Measurements from ENCODE around the gene PLAC9.
A peak's percentile ranks its signal among the peaks of the same experiment; 100 is the strongest.

PLAC9 gene

DNA sequence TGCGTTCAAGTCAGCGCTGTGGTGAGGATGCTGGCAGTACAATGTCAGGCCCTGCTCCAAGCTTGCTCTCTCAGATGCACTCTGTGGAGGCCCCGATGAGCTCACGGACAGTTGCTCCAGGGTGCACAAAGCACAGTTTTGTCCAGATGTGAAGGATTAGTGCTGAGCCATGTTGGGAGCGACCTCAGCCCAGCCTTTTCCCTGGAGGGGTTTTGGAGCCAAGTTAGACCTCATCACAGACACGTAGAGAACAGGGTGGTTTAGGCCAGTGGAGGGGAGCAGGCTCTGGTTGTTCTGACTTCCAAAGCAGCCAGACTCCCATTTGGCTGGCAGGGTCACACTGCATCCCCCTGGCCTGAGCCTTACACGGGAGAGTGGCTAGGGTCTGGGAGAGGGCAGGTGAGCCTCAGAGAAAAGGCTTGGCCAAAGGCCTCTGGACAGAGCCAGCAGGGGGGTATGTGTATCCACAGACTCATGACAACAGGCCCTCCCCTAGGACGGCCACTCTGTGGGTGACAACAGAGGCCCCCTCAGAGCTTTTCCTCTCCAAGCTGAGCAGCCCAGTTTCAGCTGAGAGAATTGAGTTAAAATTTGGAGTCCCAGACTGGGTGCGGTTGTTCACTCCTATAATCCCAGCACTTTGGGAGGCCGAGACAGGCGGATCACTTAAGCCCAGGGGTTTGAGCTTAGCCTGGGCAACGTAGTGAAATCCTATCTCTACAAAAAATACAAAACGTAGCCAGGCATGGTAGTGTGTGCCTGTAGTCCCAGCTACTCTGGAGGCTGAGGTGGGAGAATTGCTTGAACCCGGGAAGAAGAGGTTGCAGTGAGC, 4.7 kb downstream of the PLAC9 start:
- peak in 2 of 10 donors; percentile 34 to 49 for DNase-seq

GRCh38 chr10:80137920-80138319, 5.4 kb downstream of the PLAC9 start:
- intact Hi-C loops (cut with DNase I) = no loop called here
- DNase-seq = no peak

More for the DNA sequence above, 4.7 kb downstream of the PLAC9 start:
- intact Hi-C loops (cut with DNase I) = no loop called here

DNA sequence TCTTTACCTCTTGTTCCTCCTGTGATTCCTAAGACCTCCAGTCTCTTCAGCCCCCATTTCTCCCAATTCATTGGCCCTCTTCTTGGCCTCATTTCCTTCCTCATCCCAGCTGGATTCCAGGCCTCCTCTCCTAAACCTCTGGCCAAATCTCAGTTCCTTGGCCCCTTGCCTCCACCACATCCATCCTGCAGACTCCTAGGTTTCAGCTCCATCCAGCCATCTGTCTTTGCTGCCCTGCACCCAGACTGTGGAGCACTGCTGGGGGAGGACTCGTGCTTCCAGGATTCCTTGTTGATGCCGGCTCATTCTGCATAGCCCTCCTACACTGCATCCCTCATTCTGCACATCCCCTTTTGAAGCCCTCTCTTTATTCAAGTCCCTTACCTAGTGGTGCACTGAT, 6.7 kb downstream of the PLAC9 start:
- peak in 1 of 10 donors; percentile 43 for DNase-seq
- intact Hi-C loops (cut with DNase I) = no loop called here

GRCh38 chr10:80140251-80140650, 7.7 kb downstream of the PLAC9 start:
- DNase-seq = no peak
- intact Hi-C loops (cut with DNase I) = no loop called here

- intact Hi-C loops (cut with DNase I) = no loop called here
- peak in 1 of 10 donors; percentile 66 for DNase-seq
These were observed 9.3 kb downstream of the PLAC9 start for GRCh38 chr10:80141696-80142460.

DNA sequence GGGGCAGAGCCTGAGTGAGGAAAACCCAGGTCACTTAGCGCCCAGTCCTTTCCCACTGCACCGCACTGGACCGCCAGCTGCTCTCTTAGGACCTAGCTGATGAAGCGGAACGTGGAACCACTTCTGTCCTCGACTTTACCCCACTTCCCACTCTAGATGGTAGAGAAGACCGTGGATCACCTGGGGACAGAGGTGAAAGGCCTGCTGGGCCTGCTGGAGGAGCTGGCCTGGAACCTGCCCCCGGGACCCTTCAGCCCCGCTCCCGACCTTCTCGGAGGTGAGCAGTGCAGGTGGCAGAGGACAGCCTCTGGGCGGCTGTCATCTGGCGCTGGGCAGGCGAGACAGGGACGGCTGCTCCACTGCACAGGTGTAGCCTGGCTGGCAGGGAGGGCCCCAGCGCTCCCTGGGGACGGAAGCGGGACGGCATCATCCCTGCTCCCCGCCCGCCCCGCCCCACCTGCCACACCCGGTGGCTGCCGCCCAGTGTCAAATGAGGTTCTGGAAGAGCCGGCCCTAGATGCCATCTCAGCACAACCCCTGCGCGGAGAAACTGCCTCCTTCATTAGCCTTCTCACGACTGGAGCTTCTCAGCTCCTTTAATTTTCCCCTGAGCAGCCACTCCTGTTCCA, 11.7 kb downstream of the PLAC9 start:
- intact Hi-C loops (cut with DNase I) = loop anchor here (2.0 kb wide), 1 partner anchor 77 kb away; no protein-coding TSS in a partner anchor
- peak in 3 of 10 donors; percentile 71 to 85 (median 81) for DNase-seq

GRCh38 chr10:80144696-80145131, 12.2 kb downstream of the PLAC9 start:
- intact Hi-C loops (cut with DNase I) = loop anchor here (2.0 kb wide), 1 partner anchor 76 kb away; no protein-coding TSS in a partner anchor
- DNase-seq = peak in 3 of 10 donors; percentile 70 to 84 (median 76)

- intact Hi-C loops (cut with DNase I) = loop anchor here (2.0 kb wide), 1 partner anchor 75 kb away; no protein-coding TSS in a partner anchor
- DNase-seq = peak in 3 of 10 donors; percentile 35 to 69 (median 67)
These were observed 13.1 kb downstream of the PLAC9 start for GRCh38 chr10:80145406-80146308.

DNA sequence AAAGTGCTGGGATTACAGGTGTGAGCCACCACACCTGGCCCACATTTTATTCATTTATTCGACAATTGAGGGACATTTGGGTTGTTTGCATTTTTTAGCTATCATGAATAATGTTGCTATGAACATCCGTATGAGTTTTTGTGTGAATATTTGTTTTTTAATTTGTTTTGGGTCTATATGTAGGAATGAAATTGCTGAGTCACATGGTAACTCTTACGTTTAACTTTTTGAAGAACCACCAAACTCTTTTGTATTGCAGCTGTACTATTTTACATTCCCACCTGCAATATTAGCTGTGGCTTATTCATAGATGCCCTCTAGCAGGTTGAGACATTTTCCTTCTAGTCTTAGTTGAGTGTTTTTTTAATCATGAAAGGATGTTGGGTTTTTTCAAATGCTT, 14.4 kb downstream of the PLAC9 start:
- intact Hi-C loops (cut with DNase I) = no loop called here
- DNase-seq = no peak

DNA sequence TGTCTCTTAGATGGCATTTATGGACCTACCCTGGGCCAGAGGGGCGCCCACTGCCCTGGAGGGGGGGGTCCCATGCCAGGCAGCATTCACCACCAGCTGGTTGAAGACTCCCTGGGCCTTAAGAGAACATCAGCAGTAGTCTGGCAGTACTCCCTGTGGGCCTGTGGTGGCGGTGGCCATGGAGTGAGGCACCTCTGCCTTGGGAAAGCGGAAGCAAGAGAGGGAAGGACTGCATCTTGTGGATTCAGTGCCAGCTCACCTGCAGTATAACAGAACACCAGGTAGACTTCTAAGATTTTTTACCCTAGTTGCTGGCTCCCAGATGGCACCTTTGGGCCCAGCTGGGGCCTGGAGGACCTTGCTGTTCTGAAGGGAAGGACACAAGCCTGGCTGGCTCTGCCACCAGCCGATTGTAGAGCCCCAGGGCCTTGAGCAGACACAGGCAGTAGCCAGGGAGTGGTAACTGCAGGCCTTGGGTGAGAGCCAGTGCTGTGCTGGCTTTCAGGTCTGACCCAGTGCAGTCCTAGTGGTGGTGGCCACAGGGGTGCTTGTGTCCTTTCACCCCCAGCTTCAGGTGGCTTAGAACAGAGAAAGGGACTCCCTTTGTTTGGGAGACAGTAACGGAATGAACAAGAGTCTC, 15.8 kb downstream of the PLAC9 start:
- intact Hi-C loops (cut with DNase I) = no loop called here
- DNase-seq = peak in 2 of 10 donors; percentile 39 to 76

DNA sequence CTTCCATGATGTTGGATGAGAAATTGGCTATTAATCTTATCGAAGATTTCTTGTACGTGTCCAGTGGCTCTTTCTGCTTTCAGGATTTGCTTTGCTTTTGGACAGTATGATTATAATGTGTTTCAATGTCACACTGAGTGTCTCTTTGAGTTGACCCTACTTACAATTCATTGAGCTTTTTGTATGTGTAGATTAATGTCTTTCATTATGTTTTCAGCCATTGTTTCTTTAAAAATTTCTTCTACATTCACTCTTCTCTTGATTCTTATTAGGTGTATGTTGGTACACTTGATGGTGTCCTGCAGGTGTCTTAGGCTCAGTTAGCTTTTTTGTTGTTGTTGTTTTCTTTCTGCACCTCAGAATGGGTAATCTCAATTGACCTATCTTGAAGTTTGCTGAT, 16.6 kb downstream of the PLAC9 start:
- intact Hi-C loops (cut with DNase I) = no loop called here
- no peak for DNase-seq

- peak in 1 of 10 donors; percentile 12 for DNase-seq
- intact Hi-C loops (cut with DNase I) = no loop called here
These were observed 17.6 kb downstream of the PLAC9 start for GRCh38 chr10:80150172-80150571.

DNA sequence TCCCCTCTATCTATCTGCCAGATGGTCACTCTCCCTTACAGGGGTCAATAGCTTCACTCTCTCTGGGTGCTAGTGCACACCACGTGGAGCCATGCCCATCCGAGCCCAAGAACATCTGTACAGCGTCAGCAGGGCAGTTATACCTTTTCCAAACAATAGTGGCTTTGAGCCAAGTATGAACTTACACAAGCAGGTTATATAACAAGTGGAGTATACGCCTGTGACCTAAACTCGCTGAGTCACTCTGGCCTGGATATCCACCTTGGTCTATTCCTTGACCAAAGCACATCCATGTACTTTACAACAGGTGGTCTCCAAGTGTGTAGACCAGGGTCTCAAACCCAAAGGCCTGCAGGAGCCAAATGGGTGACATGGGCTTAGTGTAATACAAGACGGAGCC, 20.3 kb downstream of the PLAC9 start:
- intact Hi-C loops (cut with DNase I) = no loop called here
- peak in 3 of 10 donors; percentile 6 to 18 (median 9) for DNase-seq

DNA sequence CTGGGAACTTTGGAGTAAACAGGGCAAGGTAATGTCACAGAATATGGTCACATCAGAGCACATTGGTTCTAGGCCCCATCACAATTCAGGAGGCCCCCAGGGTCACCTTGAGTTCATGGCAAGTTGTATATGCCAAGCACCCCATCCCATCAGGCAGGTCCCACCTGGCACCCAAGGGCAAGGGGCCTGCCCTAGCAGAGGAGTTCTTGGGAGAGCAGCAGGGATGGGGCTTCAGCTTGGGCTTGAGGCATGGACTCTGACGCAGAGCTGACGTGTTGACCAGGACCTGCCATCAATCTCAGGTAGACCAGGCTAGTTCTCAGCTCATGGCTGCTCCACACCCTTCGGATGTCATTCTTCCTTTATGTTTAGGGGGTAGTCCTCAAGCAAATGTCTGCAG, 20.9 kb downstream of the PLAC9 start:
- intact Hi-C loops (cut with DNase I) = no loop called here
- DNase-seq = peak in 3 of 10 donors; percentile 12 to 49 (median 49)

DNA sequence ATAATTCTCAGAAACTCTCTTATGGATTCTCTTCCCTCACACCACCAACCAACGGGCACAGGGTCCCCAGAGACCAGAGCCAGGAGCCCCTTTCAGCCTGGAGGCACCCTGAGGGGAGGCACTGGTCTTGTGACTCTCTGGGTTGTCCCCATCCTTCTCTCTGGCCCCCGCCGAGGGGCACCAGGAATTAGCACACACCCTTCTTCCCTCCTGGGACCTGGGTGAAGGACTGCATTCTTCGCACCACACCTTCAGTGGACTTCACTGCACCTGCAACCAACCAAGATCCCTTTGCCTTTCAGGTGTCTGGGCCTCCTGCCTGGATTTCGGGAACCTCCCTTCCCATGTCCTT, 22.1 kb downstream of the PLAC9 start:
- intact Hi-C loops (cut with DNase I) = no loop called here
- DNase-seq = peak in 3 of 10 donors; percentile 42 to 59 (median 58)

GRCh38 chr10:80154978-80155695, 22.6 kb downstream of the PLAC9 start:
- intact Hi-C loops (cut with DNase I) = loop anchor here (5.0 kb wide), 1 partner anchor 47 kb away; no protein-coding TSS in a partner anchor
- DNase-seq = peak in 6 of 10 donors; percentile 39 to 92 (median 76)

DNA sequence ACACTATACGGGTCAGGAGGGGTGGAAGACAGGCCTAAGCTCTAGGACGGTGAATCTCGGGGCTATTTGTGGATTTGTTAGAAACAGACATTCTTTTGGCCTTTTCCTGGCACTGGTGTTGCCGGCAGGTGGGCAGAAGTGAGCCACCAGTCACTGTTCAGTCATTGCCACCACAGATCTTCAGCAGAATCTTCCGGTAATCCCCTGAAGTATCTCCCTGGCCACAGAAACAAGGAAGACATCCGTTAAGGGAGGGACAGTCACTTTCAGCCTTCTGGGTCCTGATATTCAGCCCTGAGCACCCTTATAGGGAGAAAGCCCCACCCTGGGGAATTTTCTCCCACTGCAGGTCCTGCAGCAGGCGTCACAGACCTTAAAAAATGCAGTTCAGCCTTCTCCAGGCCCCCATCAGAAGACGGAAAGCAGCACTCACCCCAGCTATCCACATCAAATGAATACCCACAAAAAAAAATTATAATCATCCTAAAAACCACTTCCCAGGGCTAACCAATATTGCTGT, 23.2 kb downstream of the PLAC9 start:
- intact Hi-C loops (cut with DNase I) = loop anchor here (5.0 kb wide), 1 partner anchor 47 kb away; no protein-coding TSS in a partner anchor
- DNase-seq = peak in 3 of 10 donors; percentile 9 to 45 (median 12)

DNA sequence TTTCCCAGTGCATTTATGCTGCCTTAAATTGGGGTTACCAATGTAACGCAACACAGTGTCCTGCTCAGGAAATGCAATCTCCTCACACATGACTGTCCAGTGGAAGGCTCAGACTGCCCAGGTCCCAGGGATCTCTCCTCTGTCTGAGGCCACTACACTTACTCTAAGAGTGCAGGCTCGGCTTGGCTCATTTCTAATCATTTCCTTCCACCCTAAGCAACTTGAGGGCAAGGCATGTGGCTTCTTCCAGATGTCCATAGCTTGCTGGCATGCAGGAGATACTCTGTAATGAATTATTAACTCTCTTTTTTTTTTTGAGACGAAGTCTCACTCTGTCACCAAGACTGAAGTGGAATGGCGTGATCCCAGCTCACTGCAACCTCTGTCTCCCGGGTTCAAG, 23.7 kb downstream of the PLAC9 start:
- DNase-seq = peak in 2 of 10 donors; percentile 8 to 16
- intact Hi-C loops (cut with DNase I) = loop anchor here (5.0 kb wide), 1 partner anchor 46 kb away; no protein-coding TSS in a partner anchor

Data from posterior cingulate gyrus (tissue), 11 donors.